GM21576 (cell line): ENCODE results near the gene MICALL1.

Experiments
- ATAC-seq: cut with Tn5 transposase; IDR thresholded peaks from one replicate; pipeline ENCODE4 v1.9.1; 2021; ENCODE audit warnings: mild to moderate bottlenecking, moderate library complexity; ENCODE audit not compliant: unreplicated experiment

Gene MICALL1

GRCh38 chr22:37982938-37983859 lies 77.1 kb downstream of the MICALL1 start:
- ATAC-seq = no peak

GRCh38 chr22:37983860-37984791 lies 78.0 kb downstream of the MICALL1 start, which contains the start of gene SOX10:
Gene SOX10, minus strand, starts transcription at chr22:37984555. Its CDS starts 771 bp downstream, at chr22:37983784.
- ATAC-seq = no peak

- no peak for ATAC-seq
These were observed 79.0 kb downstream of the MICALL1 start for GRCh38 chr22:37985050-37985585.

- no peak for ATAC-seq
These were observed 79.7 kb downstream of the MICALL1 start for GRCh38 chr22:37985751-37986281.

GRCh38 chr22:37986371-37986770 lies 80.3 kb downstream of the MICALL1 start:
- no peak for ATAC-seq

- ATAC-seq = no peak
These were observed 83.3 kb downstream of the MICALL1 start for GRCh38 chr22:37989146-37990045.

GRCh38 chr22:37990301-37990700 lies 84.2 kb downstream of the MICALL1 start:
- ATAC-seq = no peak

GRCh38 chr22:37990862-37991261 lies 84.8 kb downstream of the MICALL1 start:
- ATAC-seq = no peak

- no peak for ATAC-seq
These were observed 85.8 kb downstream of the MICALL1 start for GRCh38 chr22:37991731-37992442.
